SH-SY5Y (cell line): Measurements from ENCODE around the gene RPF1.

Experiments
- GATA2 ChIP-seq: IDR thresholded peaks from 2 replicates; pipeline ENCODE4 v1.6.1; 2011; ENCODE audit warnings: mild to moderate bottlenecking, low read depth, low read length
- GATA3 ChIP-seq: IDR thresholded peaks from 2 replicates; pipeline ENCODE4 v1.6.1; 2011; ENCODE audit warnings: low read depth, mild to moderate bottlenecking, low read length, moderate library complexity

Gene RPF1

DNA sequence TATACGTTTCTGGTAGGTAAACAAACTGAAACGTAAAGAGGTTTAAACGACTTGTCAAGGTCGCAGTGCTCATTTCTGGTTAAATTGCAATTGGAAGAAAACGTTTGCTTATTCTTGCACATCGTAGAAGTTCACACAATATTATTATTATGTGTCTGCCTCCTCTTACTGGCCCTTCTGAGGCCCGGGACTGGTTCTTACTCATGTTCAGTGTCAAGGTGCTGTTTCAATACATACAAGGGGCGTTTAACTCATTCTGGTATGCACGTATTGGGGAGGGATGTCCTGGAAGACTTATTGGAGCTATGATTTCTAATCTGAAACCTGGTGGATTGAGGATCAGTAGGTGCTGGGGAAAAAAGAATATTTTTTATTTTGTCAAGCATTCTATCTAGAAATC, 932 bp downstream of the RPF1 start:
- TF ChIP-seq GATA2: no peak
- no peak for TF ChIP-seq GATA3

DNA sequence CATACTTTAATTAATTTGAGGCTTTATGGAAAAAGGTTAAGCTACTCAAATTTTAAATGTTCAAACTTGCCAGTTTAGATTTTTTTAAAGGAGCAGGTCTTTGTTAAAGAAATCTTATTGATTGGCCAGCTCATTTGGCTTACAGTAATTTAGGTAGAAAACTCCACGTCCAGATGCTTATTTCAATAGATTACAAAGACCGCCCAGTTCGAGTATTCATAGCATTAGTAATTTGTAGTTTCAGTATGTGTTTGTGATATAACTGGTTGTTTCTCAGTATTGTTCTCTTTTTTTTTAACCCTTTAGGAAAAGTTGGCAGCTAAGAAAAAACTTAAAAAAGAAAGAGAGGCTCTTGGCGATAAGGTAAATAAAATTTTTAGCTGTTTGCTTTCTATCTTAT, 1.6 kb downstream of the RPF1 start:
- TF ChIP-seq GATA2: no peak
- TF ChIP-seq GATA3: no peak

GRCh38 chr1:84481317-84481716, 2.3 kb downstream of the RPF1 start:
- TF ChIP-seq GATA3 (no peak), GATA2 (no peak)

DNA sequence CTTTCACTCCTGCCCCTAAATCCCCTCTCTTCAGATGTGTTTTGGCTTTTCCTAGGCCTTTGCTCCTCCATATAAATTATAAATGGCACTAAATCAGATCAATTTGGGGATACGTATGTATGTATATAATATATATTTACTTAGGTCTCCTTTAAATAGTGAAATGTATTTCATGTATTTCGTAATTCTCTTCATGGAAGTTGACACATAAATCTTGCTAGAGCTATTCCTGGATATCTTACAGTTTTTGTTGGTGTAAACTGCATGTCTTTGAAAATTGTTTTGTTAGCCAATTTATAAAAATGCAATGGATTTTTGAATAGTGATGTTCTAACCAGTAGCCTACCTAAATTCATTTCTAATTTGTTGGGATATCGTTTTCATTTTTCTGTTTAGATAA, 9.0 kb downstream of the RPF1 start:
- TF ChIP-seq GATA2 (no peak), GATA3 (no peak)

- TF ChIP-seq GATA3 (no peak), GATA2 (no peak)
Measured at GRCh38 chr1:84489766-84490165, 10.7 kb downstream of the RPF1 start.

- TF ChIP-seq GATA3 (no peak), GATA2 (no peak)
Measured at GRCh38 chr1:84492726-84493125, 13.7 kb downstream of the RPF1 start.

DNA sequence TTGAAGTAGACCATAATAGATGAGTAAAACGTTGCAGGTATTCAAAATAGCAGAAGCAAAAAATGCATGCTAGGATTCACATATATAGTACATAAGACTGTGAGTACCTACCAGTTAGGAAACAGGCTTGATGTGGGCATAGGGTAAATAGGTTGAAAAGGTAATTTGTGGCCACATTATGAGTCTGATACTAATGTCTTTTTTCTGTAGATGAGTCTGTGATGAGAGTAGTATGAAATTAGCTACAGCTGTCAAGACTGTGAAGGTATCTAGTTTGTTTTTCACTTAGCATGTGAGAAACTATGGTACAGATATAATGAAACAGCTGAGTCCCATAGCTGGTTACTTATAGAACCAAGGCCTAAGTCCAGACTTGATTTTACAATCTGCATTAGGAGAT, 14.7 kb downstream of the RPF1 start:
- TF ChIP-seq GATA2 (no peak), GATA3 (no peak)

GRCh38 chr1:84496498-84496897, 17.4 kb downstream of the RPF1 start:
- no peak for TF ChIP-seq GATA2
- no peak for TF ChIP-seq GATA3

DNA sequence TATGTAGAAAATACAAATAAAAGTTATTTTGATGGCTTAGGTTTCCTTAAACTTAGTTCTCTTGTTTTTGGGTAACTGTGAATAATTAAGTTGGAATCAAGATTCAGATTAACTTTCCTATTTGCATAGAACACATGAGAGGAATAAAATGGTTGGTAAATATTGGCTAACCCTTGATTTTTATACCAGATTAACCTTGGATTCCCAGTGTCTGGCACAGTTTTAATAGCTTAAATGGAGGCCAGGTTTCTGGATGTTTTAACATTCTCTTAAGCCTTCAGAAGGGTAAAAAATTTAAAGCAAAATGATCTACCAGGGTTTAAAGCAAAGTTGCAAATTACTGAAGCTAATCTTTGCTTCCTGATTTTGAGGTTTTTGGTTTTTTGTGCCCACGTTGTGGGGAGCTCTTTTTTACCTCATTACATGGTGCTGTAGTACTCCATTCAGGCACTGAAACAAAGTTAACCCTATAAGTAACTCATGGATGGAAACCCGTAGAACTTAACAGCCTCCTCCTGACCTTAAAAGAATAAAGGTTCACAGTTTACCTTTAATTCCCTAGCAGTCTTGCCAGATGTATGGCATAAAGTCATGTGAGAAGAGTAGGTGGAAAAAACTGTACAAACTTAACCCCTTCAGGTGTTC, 18.7 kb downstream of the RPF1 start:
- no peak for TF ChIP-seq GATA3
- TF ChIP-seq GATA2: no peak

DNA sequence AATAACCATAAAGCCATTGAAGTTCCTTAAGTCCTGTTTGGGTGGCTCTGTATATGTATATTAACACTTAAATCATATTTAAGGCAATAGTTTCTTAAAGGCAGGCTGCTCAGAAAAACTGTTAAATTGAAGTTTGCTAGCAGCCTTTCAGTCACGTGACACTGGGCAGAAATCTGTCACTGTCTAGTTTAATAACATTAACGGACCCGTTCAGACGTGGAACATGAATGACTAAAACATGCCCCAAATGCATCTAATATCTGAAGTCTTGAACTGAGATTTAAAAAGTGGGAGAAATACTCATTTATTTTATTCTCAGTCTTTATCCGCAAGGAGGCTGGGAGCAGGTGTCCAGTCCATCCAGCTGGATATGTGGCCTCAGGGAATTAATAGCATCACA, 23.9 kb downstream of the RPF1 start:
- no peak for TF ChIP-seq GATA3
- TF ChIP-seq GATA2: no peak

DNA sequence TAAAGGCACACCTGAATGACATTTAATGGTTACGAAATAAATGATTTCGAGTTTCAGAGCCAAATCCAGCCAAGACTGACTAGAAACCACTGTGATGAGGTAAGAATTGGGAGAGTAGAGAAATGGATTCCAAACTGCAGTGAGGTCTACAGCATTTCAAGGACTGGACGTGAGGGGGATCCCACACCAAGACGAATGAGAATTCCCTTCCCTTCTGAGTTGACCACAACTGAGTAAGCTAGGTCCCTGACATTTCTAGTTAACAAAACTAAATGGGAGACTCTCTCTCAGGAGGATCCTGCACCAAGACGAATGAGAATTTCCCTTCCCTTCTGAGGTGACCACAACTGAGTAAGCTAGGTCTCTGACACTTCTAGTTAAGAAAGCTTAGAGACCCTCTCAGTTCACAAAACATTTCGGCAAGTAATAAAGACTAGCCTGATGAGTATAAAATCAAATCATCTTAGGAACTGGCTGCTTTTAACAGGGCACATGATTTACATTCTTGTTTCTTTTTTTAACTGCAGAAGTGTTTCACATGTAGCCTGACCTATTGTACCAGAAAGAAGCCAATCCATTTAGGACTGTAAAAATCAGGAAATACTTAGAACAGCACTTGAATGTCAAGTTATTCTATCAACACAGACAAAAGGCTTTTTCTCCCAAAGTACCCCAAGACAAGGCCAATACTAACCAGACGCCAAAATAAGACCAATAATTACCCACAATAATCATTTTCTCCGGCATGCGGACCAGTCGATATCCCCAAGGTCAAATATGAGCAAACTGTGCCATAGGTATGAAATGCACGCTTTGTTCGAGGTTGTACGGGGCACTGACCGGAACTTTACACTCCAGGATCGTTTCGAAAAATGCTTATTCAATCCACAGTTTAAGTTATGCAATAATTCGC, 25.8 kb downstream of the RPF1 start:
- TF ChIP-seq GATA3: no peak

DNA sequence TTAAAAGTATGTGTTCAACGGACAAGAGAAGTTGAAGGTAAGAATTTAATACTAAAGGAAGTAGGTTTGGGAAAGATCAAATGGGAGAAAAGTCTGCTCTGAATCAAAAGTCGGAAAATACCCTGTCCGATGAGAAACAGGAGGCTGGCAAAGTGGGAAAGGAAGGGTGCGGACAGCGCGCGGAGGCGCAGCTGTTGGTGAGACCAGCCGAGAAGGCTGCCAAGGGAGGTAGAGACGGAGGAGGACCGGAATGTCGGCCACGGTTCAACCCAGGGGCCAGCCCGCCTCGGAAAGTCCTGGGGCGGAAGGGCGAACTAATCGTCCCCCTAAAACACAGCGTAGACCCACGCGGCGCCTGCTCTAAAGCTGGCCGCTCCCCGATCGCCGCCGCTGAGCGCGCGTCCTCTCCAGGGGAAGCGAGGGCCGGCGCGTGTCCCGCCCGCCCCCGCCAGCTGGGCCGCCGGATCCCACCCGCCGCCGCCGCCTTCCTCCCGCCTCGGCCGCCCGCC, 26.5 kb downstream of the RPF1 start:
- TF ChIP-seq GATA2 (no peak), GATA3 (no peak)

GRCh38 chr1:84506002-84506728, 27.1 kb downstream of the RPF1 start, which contains the start of the genes GNG5 and SPATA1:
TSS of gene GNG5 (minus strand) at chr1:84506581. CDS start at chr1:84506091, 490 bp downstream.
TSS of gene SPATA1 (plus strand) at chr1:84506386. CDS start at chr1:84516360, 9,974 bp downstream.
- TF ChIP-seq GATA2 (no peak), GATA3 (no peak)
